ENCODE measurements around the gene SUSD5.

DNA sequence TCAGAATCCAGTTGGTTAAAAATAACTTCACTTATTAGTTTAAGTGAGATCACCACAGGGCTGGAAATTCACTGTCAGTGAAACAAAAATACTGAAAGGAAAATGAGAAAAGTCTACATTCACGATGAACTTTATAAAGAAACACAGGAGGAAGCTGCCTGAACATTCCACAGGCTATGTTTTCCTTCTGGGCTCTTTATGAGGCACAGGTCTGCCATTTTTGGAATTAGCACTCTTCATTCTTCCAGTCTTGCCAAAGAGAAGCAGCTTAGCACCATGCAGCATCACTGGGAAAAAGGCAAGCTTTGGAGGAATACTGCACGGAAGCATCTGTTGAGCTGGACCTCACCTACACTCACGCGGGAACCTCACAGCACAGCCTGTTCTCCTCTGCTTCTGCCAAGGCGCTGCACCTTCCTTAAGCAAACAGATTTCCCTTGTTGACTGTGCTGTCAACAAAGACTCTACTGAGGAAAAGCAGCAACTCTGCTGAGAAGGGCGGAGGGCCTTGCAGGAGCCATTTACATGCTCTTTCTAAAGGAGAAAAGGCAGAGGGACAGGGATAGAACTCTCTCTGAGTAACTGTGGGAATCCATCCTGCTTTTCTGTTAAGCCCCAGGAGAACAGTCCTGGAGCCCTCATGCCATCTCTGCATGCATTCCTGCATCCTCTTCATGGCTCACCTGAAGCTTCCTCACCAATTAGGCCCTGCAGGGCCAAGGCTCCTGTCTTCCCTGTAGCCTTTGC, 15.7 kb downstream of the SUSD5 start:
- TF ChIP-seq, protein P1, sequence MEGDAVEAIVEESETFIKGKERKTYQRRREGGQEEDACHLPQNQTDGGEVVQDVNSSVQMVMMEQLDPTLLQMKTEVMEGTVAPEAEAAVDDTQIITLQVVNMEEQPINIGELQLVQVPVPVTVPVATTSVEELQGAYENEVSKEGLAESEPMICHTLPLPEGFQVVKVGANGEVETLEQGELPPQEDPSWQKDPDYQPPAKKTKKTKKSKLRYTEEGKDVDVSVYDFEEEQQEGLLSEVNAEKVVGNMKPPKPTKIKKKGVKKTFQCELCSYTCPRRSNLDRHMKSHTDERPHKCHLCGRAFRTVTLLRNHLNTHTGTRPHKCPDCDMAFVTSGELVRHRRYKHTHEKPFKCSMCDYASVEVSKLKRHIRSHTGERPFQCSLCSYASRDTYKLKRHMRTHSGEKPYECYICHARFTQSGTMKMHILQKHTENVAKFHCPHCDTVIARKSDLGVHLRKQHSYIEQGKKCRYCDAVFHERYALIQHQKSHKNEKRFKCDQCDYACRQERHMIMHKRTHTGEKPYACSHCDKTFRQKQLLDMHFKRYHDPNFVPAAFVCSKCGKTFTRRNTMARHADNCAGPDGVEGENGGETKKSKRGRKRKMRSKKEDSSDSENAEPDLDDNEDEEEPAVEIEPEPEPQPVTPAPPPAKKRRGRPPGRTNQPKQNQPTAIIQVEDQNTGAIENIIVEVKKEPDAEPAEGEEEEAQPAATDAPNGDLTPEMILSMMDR (IDR thresholded peaks at IDR 0.05; ENCODE audit: poor library complexity): no peak
- TF ChIP-seq EZH2 (IDR thresholded peaks at IDR 0.05; ENCODE audit: borderline replicate concordance) (no peak), EZH2phosphoT487 (IDR thresholded peaks at IDR 0.05; ENCODE audit: low read depth, severe bottlenecking, unreplicated experiment) (no peak)
